DND-41 (cell line): ENCODE data around the gene LRRTM4.

Experiments
- EZH2 ChIP-seq: IDR thresholded peaks from 3 replicates; pipeline ENCODE4 v1.6.1; 2012; ENCODE audit warnings: borderline replicate concordance, low read depth, mild to moderate bottlenecking, moderate library complexity, low read length, inconsistent platforms; ENCODE audit not compliant: severe bottlenecking
- TF ChIP-seq, protein P1 (sequence below): IDR thresholded peaks from 2 replicates; pipeline ENCODE4 v1.5.1; 2012; ENCODE audit warnings: borderline replicate concordance, low read length, moderate library complexity, mild to moderate bottlenecking; ENCODE audit not compliant: poor library complexity, severe bottlenecking; ENCODE audit errors: extremely low read depth

DNA sequence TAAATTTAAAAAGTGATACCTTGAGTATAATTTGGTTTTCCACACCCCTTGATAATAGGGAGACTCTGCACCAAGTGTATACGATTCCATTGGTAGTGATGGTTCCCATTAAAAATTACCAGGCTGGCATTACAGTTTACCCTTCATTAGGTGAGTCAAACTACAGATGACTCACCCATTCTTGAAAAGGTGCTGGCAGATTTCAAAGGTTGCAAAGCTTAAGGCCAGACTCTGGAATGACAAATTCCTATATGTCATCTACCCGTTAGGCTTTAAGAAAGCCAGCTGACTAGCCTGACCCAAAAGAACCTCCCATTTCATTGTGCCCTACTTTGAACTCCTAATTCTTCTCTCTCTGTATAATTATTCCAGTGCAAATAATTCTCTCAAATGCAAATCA is 124.4 kb downstream of the LRRTM4 start:
- TF ChIP-seq, protein P1, sequence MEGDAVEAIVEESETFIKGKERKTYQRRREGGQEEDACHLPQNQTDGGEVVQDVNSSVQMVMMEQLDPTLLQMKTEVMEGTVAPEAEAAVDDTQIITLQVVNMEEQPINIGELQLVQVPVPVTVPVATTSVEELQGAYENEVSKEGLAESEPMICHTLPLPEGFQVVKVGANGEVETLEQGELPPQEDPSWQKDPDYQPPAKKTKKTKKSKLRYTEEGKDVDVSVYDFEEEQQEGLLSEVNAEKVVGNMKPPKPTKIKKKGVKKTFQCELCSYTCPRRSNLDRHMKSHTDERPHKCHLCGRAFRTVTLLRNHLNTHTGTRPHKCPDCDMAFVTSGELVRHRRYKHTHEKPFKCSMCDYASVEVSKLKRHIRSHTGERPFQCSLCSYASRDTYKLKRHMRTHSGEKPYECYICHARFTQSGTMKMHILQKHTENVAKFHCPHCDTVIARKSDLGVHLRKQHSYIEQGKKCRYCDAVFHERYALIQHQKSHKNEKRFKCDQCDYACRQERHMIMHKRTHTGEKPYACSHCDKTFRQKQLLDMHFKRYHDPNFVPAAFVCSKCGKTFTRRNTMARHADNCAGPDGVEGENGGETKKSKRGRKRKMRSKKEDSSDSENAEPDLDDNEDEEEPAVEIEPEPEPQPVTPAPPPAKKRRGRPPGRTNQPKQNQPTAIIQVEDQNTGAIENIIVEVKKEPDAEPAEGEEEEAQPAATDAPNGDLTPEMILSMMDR: no peak
- no peak for TF ChIP-seq EZH2
